Vagina (tissue), 2 donors: ENCODE measurements around the gene ERC2. TPM values are rescaled to one million over a fixed set of nuclear protein-coding genes. Genes with fewer than 3 reads are reported as not detected.

ENCODE experiments used
- DNase-seq, 2 donors: peaks; one replicate each; pipeline ENCODE4 v3.0.0-alpha.2; 2017; ENCODE audit errors: extremely low spot score in 2 of 2
- H3K27ac ChIP-seq: fragments of 200-600 bp; sonication (generic); one replicate; pipeline ENCODE4 v1.5.1; 2019
- H3K27me3 ChIP-seq: fragments of 200-600 bp; sonication (generic); one replicate; pipeline ENCODE4 v1.5.1; 2019
- H3K36me3 ChIP-seq, 2 donors: fragments of 200-600 bp; sonication (generic); one replicate each; pipeline ENCODE4 v1.5.1; 2017 to 2019
- H3K4me1 ChIP-seq: fragments of 200-600 bp; sonication (generic); one replicate; pipeline ENCODE4 v1.5.1; 2019
- H3K4me3 ChIP-seq, 2 donors: fragments of 200-600 bp; sonication (generic); 1 replicate in 1 of 2; 2 replicates in 1 of 2; pipeline ENCODE4 v1.5.1; 2016 to 2019
- H3K9me3 ChIP-seq: fragments of 200-600 bp; sonication (generic); one replicate; pipeline ENCODE4 v1.5.1; 2019
- POLR2A ChIP-seq, 2 donors: fragments of 450-650 bp; IDR thresholded peaks; one replicate each; pipeline ENCODE4 v1.6.1; 2017; ENCODE audit warnings: antibody characterized with exemption in 2 of 2, mild to moderate bottlenecking in 2 of 2, moderate library complexity in 2 of 2
- POLR2AphosphoS5 ChIP-seq, 2 donors: sonication (generic); formaldehyde crosslinking; IDR thresholded peaks; one replicate each; pipeline ENCODE4 v1.9.0; 2017; ENCODE audit warnings: antibody characterized with exemption in 2 of 2, mild to moderate bottlenecking in 2 of 2, low read depth in 1 of 2; ENCODE audit not compliant: insufficient read depth in 1 of 2
- intact Hi-C: fragments of 100-400 bp; cut with DNase I; formaldehyde crosslinking; loops from one replicate; pipeline ENCODE4 v1.15.1; 2023
- total RNA-seq: library from RNA; depleted of rRNA; stranded (reverse); fragments of >200 nt; gene quantifications from one replicate; pipeline ENCODE4 v1.2.3, GENCODE V29; 2016
- TF ChIP-seq, protein P1 (sequence below), 3 experiments: fragments of 450-650 bp in 2 of 3; fragments of 200-600 bp in 1 of 3; sonication (generic) in 1 of 3; IDR thresholded peaks; one replicate each; pipeline ENCODE4 v1.5.1; 2017 to 2019; ENCODE audit warnings: antibody characterized with exemption in 3 of 3, mild to moderate bottlenecking in 2 of 3, moderate library complexity in 2 of 3

ERC2 gene
- total RNA-seq, 1 donor from 2014 or later, result 1.2 TPM

DNA sequence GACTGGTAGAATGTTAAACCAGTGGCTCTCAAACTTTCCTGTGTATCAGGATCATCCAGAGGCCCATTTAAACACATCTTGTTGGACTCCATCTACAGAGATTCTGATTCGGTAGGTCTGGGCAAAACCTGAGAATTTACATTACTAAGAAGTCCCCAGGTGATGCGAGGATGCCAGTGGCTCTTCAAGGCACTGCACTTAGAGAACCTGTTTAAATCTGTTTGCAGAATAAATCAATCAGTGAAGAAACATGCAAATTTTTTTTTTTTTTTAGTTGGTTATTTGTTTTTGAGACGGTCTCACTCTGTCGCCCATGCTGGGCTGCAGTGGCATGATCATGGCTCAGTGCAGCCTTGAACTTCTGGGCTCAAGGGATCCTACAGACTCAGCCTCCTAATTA, 863.4 kb downstream of the ERC2 start:
- intact Hi-C loops, result no loop called here
- H3K9me3 ChIP-seq, result no peaks in the 10 kb centered on the region
- no peaks in the 10 kb centered on the region for H3K27me3 ChIP-seq
- no peak for DNase-seq
- TF ChIP-seq POLR2AphosphoS5 (IDR thresholded peaks at IDR 0.05; ENCODE audit: insufficient read depth in 1 of 2, low read depth in 1 of 2) (no peak), POLR2A (IDR thresholded peaks at IDR 0.05) (no peak)
- TF ChIP-seq, protein P1, sequence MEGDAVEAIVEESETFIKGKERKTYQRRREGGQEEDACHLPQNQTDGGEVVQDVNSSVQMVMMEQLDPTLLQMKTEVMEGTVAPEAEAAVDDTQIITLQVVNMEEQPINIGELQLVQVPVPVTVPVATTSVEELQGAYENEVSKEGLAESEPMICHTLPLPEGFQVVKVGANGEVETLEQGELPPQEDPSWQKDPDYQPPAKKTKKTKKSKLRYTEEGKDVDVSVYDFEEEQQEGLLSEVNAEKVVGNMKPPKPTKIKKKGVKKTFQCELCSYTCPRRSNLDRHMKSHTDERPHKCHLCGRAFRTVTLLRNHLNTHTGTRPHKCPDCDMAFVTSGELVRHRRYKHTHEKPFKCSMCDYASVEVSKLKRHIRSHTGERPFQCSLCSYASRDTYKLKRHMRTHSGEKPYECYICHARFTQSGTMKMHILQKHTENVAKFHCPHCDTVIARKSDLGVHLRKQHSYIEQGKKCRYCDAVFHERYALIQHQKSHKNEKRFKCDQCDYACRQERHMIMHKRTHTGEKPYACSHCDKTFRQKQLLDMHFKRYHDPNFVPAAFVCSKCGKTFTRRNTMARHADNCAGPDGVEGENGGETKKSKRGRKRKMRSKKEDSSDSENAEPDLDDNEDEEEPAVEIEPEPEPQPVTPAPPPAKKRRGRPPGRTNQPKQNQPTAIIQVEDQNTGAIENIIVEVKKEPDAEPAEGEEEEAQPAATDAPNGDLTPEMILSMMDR (IDR thresholded peaks at IDR 0.05), result no peak
- no peak overlapping the region for H3K27ac ChIP-seq
- H3K4me1 ChIP-seq, result peaks cover 7% of the 10 kb centered on the region
- no peaks in the 10 kb centered on the region for H3K36me3 ChIP-seq
- H3K4me3 ChIP-seq, result no peak overlapping the region

DNA sequence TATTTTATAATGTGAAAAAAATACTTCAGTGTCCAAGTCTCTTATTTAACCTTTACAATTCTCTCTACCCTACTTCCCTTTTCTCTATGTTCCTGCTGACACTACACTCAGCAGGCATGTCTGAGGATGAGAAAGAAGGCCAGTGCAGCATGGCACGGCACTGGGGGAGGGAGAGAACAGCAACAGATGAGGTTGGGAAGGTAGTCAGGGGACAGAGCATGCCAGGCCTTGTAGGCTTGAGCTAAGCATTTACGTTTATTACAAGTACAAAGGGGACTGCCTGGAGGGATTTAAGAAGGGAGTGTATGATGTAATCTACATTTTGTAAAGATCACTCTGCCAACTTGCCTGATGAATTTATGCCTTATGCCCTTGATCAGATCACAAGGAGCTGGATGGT, 863.9 kb downstream of the ERC2 start:
- Histone ChIP-seq H3K4me1 (peaks cover 7% of the 10 kb centered on the region), H3K27me3 (no peaks in the 10 kb centered on the region), H3K9me3 (no peaks in the 10 kb centered on the region), H3K36me3 (no peaks in the 10 kb centered on the region), H3K27ac (no peak overlapping the region), H3K4me3 (no peak overlapping the region)
- DNase-seq, result no peak
- TF ChIP-seq, protein P1 (IDR thresholded peaks at IDR 0.05), result no peak
- no peak for TF ChIP-seq POLR2A (IDR thresholded peaks at IDR 0.05)
- TF ChIP-seq POLR2AphosphoS5 (IDR thresholded peaks at IDR 0.05; ENCODE audit: insufficient read depth in 1 of 2, low read depth in 1 of 2), result no peak
- intact Hi-C loops, result no loop called here

DNA sequence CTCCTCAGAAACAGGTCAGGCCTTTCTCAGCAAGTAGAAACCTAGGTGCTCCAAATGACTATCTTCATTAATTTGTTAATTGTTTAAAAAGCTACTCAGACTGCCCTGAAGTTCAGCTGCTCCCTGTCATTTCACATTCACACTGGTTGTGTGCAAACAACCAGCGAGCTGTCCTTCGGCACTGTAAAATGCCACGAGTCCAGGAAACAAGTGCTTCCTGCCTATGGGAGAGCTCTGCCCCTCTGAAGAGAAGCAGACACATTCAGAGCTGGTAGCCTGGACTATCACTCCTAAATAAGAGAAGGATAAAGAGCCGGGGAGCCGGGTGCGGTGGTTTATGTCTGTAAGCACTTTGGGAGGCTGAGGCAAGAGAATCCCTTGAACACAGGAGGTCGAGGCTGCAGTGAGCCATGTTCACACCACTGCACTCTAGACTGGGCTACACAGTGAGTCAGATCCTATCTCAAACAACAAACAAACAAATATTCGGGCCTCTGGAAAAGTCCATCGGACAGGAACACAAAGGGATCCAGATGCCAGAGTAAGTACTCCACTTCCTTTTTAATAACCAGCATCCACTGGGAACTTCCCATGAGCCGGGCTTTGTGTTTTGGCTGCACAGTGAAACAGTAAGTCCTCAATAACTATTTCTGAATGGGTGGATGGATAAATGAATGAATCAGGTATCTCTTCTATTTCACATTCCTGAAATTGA, 866.7 kb downstream of the ERC2 start:
- H3K27me3 ChIP-seq, result no peaks in the 10 kb centered on the region

DNA sequence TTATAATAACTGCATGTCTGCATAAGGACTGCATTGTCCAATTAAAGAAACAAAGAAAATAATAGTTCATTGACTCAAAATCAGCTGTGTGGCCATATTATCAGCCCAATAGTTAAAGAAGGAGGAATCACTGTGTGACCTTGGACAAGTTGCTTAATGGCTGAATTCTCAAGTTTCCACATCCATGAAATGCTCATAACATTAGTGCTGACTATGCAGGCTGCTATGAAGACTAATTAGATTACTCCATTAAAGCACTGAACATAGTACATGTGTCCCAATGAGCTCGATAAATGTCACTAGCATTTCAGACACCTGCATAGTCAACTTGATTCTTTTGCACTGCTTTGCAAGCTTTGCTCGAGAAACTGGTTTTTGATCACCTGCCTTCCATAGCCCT, 870.0 kb downstream of the ERC2 start:
- Histone ChIP-seq H3K27me3 (no peaks in the 10 kb centered on the region), H3K27ac (no peak overlapping the region), H3K36me3 (no peaks in the 10 kb centered on the region), H3K9me3 (no peaks in the 10 kb centered on the region), H3K4me3 (no peak overlapping the region), H3K4me1 (peaks cover 3% of the 10 kb centered on the region)
- no peak for DNase-seq
- intact Hi-C loops, result no loop called here
- TF ChIP-seq, protein P1 (IDR thresholded peaks at IDR 0.05), result no peak
- TF ChIP-seq POLR2AphosphoS5 (IDR thresholded peaks at IDR 0.05; ENCODE audit: insufficient read depth in 1 of 2, low read depth in 1 of 2) (no peak), POLR2A (IDR thresholded peaks at IDR 0.05) (no peak)

More for the DNA sequence above, 866.7 kb downstream of the ERC2 start:
- intact Hi-C loops, result no loop called here
- peaks cover 7% of the 10 kb centered on the region for H3K4me1 ChIP-seq
- DNase-seq, result no peak
- TF ChIP-seq, protein P1 (IDR thresholded peaks at IDR 0.05), result no peak
- TF ChIP-seq POLR2AphosphoS5 (IDR thresholded peaks at IDR 0.05; ENCODE audit: insufficient read depth in 1 of 2, low read depth in 1 of 2) (no peak), POLR2A (IDR thresholded peaks at IDR 0.05) (no peak)
- no peak overlapping the region for H3K4me3 ChIP-seq
- H3K9me3 ChIP-seq, result no peaks in the 10 kb centered on the region
- no peaks in the 10 kb centered on the region for H3K36me3 ChIP-seq
- no peak overlapping the region for H3K27ac ChIP-seq

DNA sequence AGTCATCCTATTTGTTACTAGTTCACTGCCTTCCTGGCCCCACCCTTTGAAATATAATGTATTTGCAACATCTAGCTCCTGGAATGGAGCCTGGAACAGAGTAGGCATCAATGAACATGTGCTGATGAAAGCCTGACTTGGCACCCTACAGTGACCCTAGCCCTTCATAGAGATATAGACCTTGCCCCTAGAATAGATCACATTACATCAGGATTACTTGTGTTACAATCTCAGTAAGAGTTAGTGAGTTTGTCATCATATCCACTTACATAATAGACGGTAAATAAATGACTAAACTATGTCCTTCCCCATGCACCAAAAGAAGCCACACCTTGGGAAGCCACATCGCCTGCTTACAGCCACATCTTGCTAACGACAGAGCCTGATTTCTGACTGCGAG, 870.6 kb downstream of the ERC2 start:
- TF ChIP-seq, protein P1 (IDR thresholded peaks at IDR 0.05), result no peak
- TF ChIP-seq POLR2AphosphoS5 (IDR thresholded peaks at IDR 0.05; ENCODE audit: insufficient read depth in 1 of 2, low read depth in 1 of 2) (no peak), POLR2A (IDR thresholded peaks at IDR 0.05) (no peak)
- no peaks in the 10 kb centered on the region for H3K27me3 ChIP-seq
- peaks cover 8% of the 10 kb centered on the region for H3K4me1 ChIP-seq
- no peak overlapping the region for H3K4me3 ChIP-seq
- no peaks in the 10 kb centered on the region for H3K9me3 ChIP-seq
- H3K27ac ChIP-seq, result no peak overlapping the region
- no peak for DNase-seq
- intact Hi-C loops, result no loop called here
- H3K36me3 ChIP-seq, result no peaks in the 10 kb centered on the region
